Measurements from ENCODE around the gene ACSS2. TPM values are rescaled to one million over a fixed set of nuclear protein-coding genes. Genes with fewer than 3 reads are reported as not detected.
"Not testable (repeated sequence)": the region's sequence is repeated elsewhere in the genome, so short reads cannot be mapped to it uniquely, and the experiment has no call there.

ACSS2 gene
- total RNA-seq, 1 donor from 2014 or later = 146 TPM

- peak overlapping the region; percentile 70 for H3K4me3 ChIP-seq
- ATAC-seq (peak; percentile 91), DNase-seq (peak; percentile 100)
- peak; percentile 30 for TF ChIP-seq CTCF (IDR thresholded peaks at IDR 0.05)
- no peaks in the 10 kb centered on the region for H3K27me3 ChIP-seq
- peaks cover 44% of the 10 kb centered on the region for H3K4me1 ChIP-seq
- H3K9me3 ChIP-seq = no peaks in the 10 kb centered on the region
- no peaks in the 10 kb centered on the region for H3K36me3 ChIP-seq
- intact Hi-C loops (cut with DNase I) = no loop called here
- peak overlapping the region; percentile 84 for H3K27ac ChIP-seq
These were observed 588 bp upstream of the ACSS2 start for GRCh38 chr20:34875642-34876405.

GRCh38 chr20:34880215-34880850, 3.9 kb downstream of the ACSS2 start:
- peaks cover 26% of the 10 kb centered on the region for H3K36me3 ChIP-seq
- H3K27ac ChIP-seq = no peak overlapping the region
- H3K27me3 ChIP-seq = no peaks in the 10 kb centered on the region
- no peaks in the 10 kb centered on the region for H3K9me3 ChIP-seq
- peaks cover 13% of the 10 kb centered on the region for H3K4me1 ChIP-seq
- no peak for DNase-seq
- ATAC-seq = no peak
- no peak for TF ChIP-seq CTCF (IDR thresholded peaks at IDR 0.05)
- H3K4me3 ChIP-seq = peak overlapping the region; percentile 20
- intact Hi-C loops (cut with DNase I) = no loop called here

GRCh38 chr20:34880971-34881370, 4.6 kb downstream of the ACSS2 start:
- DNase-seq; H3K4me3 ChIP-seq; ATAC-seq; H3K27ac ChIP-seq; H3K27me3 ChIP-seq; intact Hi-C loops (cut with DNase I); H3K9me3 ChIP-seq: not testable (repeated sequence)
- Histone ChIP-seq H3K4me1 (peaks cover 17% of the 10 kb centered on the region), H3K36me3 (peaks cover 29% of the 10 kb centered on the region)

- DNase-seq (no peak), ATAC-seq (no peak)
- Histone ChIP-seq H3K27me3 (no peaks in the 10 kb centered on the region), H3K4me3 (no peak overlapping the region), H3K9me3 (no peaks in the 10 kb centered on the region), H3K36me3 (peaks cover 31% of the 10 kb centered on the region), H3K27ac (no peak overlapping the region), H3K4me1 (peaks cover 24% of the 10 kb centered on the region)
- TF ChIP-seq CTCF (IDR thresholded peaks at IDR 0.05) = no peak
- intact Hi-C loops (cut with DNase I) = no loop called here
These were observed 5.3 kb downstream of the ACSS2 start for GRCh38 chr20:34881689-34882088.

- H3K9me3 ChIP-seq = no peaks in the 10 kb centered on the region
- H3K36me3 ChIP-seq = peaks cover 38% of the 10 kb centered on the region
- TF ChIP-seq CTCF (IDR thresholded peaks at IDR 0.05) = no peak
- DNase-seq = no peak
- peak; percentile 71 for ATAC-seq
- no peaks in the 10 kb centered on the region for H3K27me3 ChIP-seq
- intact Hi-C loops (cut with DNase I) = no loop called here
- no peak overlapping the region for H3K4me3 ChIP-seq
- H3K4me1 ChIP-seq = peaks cover 27% of the 10 kb centered on the region
- peak overlapping the region; percentile 19 for H3K27ac ChIP-seq
These were observed 6.8 kb downstream of the ACSS2 start for GRCh38 chr20:34883087-34883688.

GRCh38 chr20:34883809-34884208, 7.4 kb downstream of the ACSS2 start:
- no peak for TF ChIP-seq CTCF (IDR thresholded peaks at IDR 0.05)
- Histone ChIP-seq H3K4me1 (peaks cover 27% of the 10 kb centered on the region), H3K27me3 (no peaks in the 10 kb centered on the region), H3K36me3 (peaks cover 38% of the 10 kb centered on the region), H3K4me3 (no peak overlapping the region), H3K9me3 (no peaks in the 10 kb centered on the region), H3K27ac (peak overlapping the region; percentile 19)
- ATAC-seq (no peak), DNase-seq (no peak)
- intact Hi-C loops (cut with DNase I) = no loop called here

Measured in upper lobe of right lung (tissue), 1 donor.